Measurements from ENCODE around the gene CAMLG. TPM values are rescaled to one million over a fixed set of nuclear protein-coding genes. Genes with fewer than 3 reads are reported as not detected.
A peak's percentile ranks its signal among the peaks of the same experiment; 100 is the strongest.

The CAMLG gene
- total and polyA plus RNA-seq, 2 of the 13 experiments (the other 11 are each of a cell fraction or from before 2014, with no cell fraction given), result 14.2 to 19.8 TPM

- TF ChIP-seq ZNF709 (CRISPR knock-in tag; IDR thresholded peaks at IDR 0.05) (peak; percentile 79; the same call in 1 of the 2 replicates), HBP1 (CRISPR knock-in tag; IDR thresholded peaks at IDR 0.05; ENCODE audit: low read depth) (peak; percentile 64; the same call in 1 of the 2 replicates), ZNF678 (CRISPR knock-in tag; IDR thresholded peaks at IDR 0.05) (no peak), FOXC1 (CRISPR knock-in tag; IDR thresholded peaks at IDR 0.05; ENCODE audit: borderline replicate concordance) (peak; percentile 95), IKZF5 (CRISPR knock-in tag; IDR thresholded peaks at IDR 0.05) (peak; percentile 85), RELA (CRISPR knock-in tag; IDR thresholded peaks at IDR 0.05) (peak; percentile 80; the same call in 1 of the 2 replicates), DR1 (CRISPR knock-in tag; IDR thresholded peaks at IDR 0.05) (peak; percentile 85; the same call in 1 of the 2 replicates), ZNF256 (CRISPR knock-in tag; conservative IDR thresholded peaks at IDR 0.05) (no peak), LRRFIP1 (CRISPR knock-in tag; conservative IDR thresholded peaks at IDR 0.05) (no peak), ZNF350 (CRISPR knock-in tag; IDR thresholded peaks at IDR 0.05; ENCODE audit: borderline replicate concordance, low read depth) (peak; percentile 98), ZBTB46 (CRISPR knock-in tag; IDR thresholded peaks at IDR 0.05; ENCODE audit: borderline replicate concordance) (no peak), RBAK (CRISPR knock-in tag; IDR thresholded peaks at IDR 0.05) (no peak), ZSCAN9 (CRISPR knock-in tag; IDR thresholded peaks at IDR 0.05; ENCODE audit: borderline replicate concordance) (0 out of 2 replicates have a peak, but pooled peaks have one; percentile 63), TRAFD1 (CRISPR knock-in tag; IDR thresholded peaks at IDR 0.05; ENCODE audit: borderline replicate concordance) (0 out of 2 replicates have a peak, but pooled peaks have one; percentile 68), RFX5 (IDR thresholded peaks at IDR 0.05; ENCODE audit: low read depth, low read length) (no peak), SMC3 (IDR thresholded peaks at IDR 0.05; ENCODE audit: low read length) (peak; percentile 32; the same call in 1 of the 2 replicates), PRDM4 (CRISPR knock-in tag; IDR thresholded peaks at IDR 0.05; ENCODE audit: borderline replicate concordance) (no peak)
Measured at GRCh38 chr5:134738133-134738962, at the start of gene CAMLG (continued).
